B cell (primary cell): ENCODE results near the gene HOXD4.

ENCODE experiments used
- CTCF ChIP-seq: fragments of 200-600 bp; IDR thresholded peaks from one replicate; pipeline ENCODE4 v1.8.0; 2022; ENCODE audit warnings: antibody characterized with exemption, mild to moderate bottlenecking
- EZH2 ChIP-seq: IDR thresholded peaks from 2 replicates; pipeline ENCODE4 v1.6.1; 2012; ENCODE audit warnings: borderline replicate concordance, low read depth, mild to moderate bottlenecking, moderate library complexity, low read length; ENCODE audit not compliant: insufficient read depth, poor library complexity, severe bottlenecking

GRCh38 chr2:176173567-176174381, 22.4 kb downstream of the HOXD4 start:
- no peak for TF ChIP-seq CTCF
- TF ChIP-seq EZH2, result no peak
